IMR-90 (cell line): ENCODE measurements around the gene ABAT.

Experiments
- BHLHE40 ChIP-seq: fragments of 150-350 bp; IDR thresholded peaks from 2 replicates; pipeline ENCODE4 v1.6.1; 2016; ENCODE audit warnings: mild to moderate bottlenecking, low read depth, low read length
- CEBPB ChIP-seq: IDR thresholded peaks from 2 replicates; pipeline ENCODE4 v1.6.1; 2012; ENCODE audit warnings: low read depth, low read length, improper control_type of control experiment
- CTCF ChIP-seq: conservative IDR thresholded peaks from 2 replicates; pipeline ENCODE4 v1.5.1; 2012; ENCODE audit warnings: mild to moderate bottlenecking, low read depth, low read length, improper control_type of control experiment
- MAFK ChIP-seq: IDR thresholded peaks from 2 replicates; pipeline ENCODE4 v1.6.1; 2012; ENCODE audit warnings: low read depth, low read length, improper control_type of control experiment
- MXI1 ChIP-seq: IDR thresholded peaks from 2 replicates; pipeline ENCODE4 v1.6.1; 2012; ENCODE audit warnings: low read depth, mild to moderate bottlenecking, low read length, moderate library complexity, borderline replicate concordance
- POLR2A ChIP-seq: IDR thresholded peaks from 2 replicates; pipeline ENCODE4 v1.6.1; 2012; ENCODE audit warnings: mild to moderate bottlenecking, low read depth, low read length
- RAD21 ChIP-seq: IDR thresholded peaks from 2 replicates; pipeline ENCODE4 v1.6.1; 2012; ENCODE audit warnings: low read length, improper control_type of control experiment
- RCOR1 ChIP-seq: IDR thresholded peaks from 2 replicates; pipeline ENCODE4 v1.6.1; 2012; ENCODE audit warnings: mild to moderate bottlenecking, low read length, improper control_type of control experiment; ENCODE audit not compliant: insufficient replicate concordance
- RFX5 ChIP-seq: IDR thresholded peaks from 2 replicates; pipeline ENCODE4 v1.8.0; 2012; ENCODE audit warnings: low read depth, mild to moderate bottlenecking, low read length, moderate library complexity
- SMC3 ChIP-seq: fragments of 150-350 bp; IDR thresholded peaks from 2 replicates; pipeline ENCODE4 v1.6.1; 2016; ENCODE audit warnings: low read depth, mild to moderate bottlenecking, antibody characterized with exemption, low read length, moderate library complexity
- USF2 ChIP-seq: fragments of 150-350 bp; IDR thresholded peaks from 2 replicates; pipeline ENCODE4 v1.6.1; 2017; ENCODE audit warnings: mild to moderate bottlenecking, antibody characterized with exemption, low read length, low read depth
- TF ChIP-seq, protein P1 (sequence below): fragments of 150-350 bp; IDR thresholded peaks from 2 replicates; pipeline ENCODE4 v1.6.1; 2016; ENCODE audit warnings: low read depth, mild to moderate bottlenecking, low read length, moderate library complexity, borderline replicate concordance

GRCh38 chr16:8818504-8819270 is 144.3 kb downstream of the ABAT start:
- TF ChIP-seq CTCF (no peak), CEBPB (no peak), MAFK (no peak), POLR2A (no peak), USF2 (no peak), RFX5 (no peak), RAD21 (no peak), RCOR1 (no peak), MXI1 (no peak), SMC3 (no peak), BHLHE40 (no peak)
- TF ChIP-seq, protein P1, sequence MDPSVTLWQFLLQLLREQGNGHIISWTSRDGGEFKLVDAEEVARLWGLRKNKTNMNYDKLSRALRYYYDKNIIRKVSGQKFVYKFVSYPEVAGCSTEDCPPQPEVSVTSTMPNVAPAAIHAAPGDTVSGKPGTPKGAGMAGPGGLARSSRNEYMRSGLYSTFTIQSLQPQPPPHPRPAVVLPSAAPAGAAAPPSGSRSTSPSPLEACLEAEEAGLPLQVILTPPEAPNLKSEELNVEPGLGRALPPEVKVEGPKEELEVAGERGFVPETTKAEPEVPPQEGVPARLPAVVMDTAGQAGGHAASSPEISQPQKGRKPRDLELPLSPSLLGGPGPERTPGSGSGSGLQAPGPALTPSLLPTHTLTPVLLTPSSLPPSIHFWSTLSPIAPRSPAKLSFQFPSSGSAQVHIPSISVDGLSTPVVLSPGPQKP: no peak
